GM18951 (cell line): Measurements from ENCODE around the gene RNF214.

Source experiments
- POLR2A ChIP-seq: IDR thresholded peaks from 4 replicates; pipeline ENCODE4 v1.6.1; 2011; ENCODE audit warnings: mild to moderate bottlenecking; ENCODE audit not compliant: insufficient read length, insufficient read depth; ENCODE audit errors: extremely low read depth
- in situ Hi-C: fragments of 300-500 bp; cut with MboI; formaldehyde crosslinking; loops from one replicate; pipeline ENCODE4 v1.12.0; 2022; ENCODE audit warnings: low sequenced_read_pairs, mixed read lengths, inconsistent platforms; ENCODE audit not compliant: unreplicated experiment

Gene RNF214

GRCh38 chr11:117279711-117280376 is 47.4 kb downstream of the RNF214 start:
- TF ChIP-seq POLR2A = no peak
- in situ Hi-C loops = no loop called here

GRCh38 chr11:117281159-117281558 is 48.7 kb downstream of the RNF214 start:
- in situ Hi-C loops = no loop called here

GRCh38 chr11:117281869-117282268 is 49.4 kb downstream of the RNF214 start:
- no peak for TF ChIP-seq POLR2A
- in situ Hi-C loops = no loop called here

More at GRCh38 chr11:117281159-117281558, 48.7 kb downstream of the RNF214 start:
- no peak for TF ChIP-seq POLR2A

- no peak for TF ChIP-seq POLR2A
Measured at GRCh38 chr11:117282956-117283355, 50.5 kb downstream of the RNF214 start.

DNA sequence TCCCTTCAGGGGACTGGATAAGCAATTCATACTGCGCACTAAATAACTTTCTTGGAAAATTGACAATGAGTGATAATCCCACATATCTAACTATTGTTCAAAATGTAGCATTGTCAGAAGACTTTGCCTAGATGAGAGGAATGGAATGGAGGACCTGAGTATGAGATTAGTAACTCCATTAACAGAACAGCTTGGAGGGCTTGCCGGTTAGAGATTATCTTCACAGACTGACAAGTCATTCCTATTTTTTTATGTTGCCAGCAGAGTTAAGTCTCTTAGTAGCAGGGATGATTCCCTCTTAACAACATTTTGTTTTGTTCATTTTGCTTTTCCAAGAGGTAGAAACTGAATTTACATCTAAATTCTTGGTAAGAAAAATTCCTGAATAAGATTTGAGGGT is 51.6 kb downstream of the RNF214 start:
- TF ChIP-seq POLR2A = no peak
- in situ Hi-C loops = no loop called here

More at GRCh38 chr11:117282956-117283355, 50.5 kb downstream of the RNF214 start:
- in situ Hi-C loops = no loop called here

GRCh38 chr11:117286588-117286987 is 54.1 kb downstream of the RNF214 start:
- no peak for TF ChIP-seq POLR2A
- in situ Hi-C loops = no loop called here

- no peak for TF ChIP-seq POLR2A
- in situ Hi-C loops = no loop called here
Measured at GRCh38 chr11:117287668-117288067, 55.2 kb downstream of the RNF214 start.

GRCh38 chr11:117289795-117290194 is 57.3 kb downstream of the RNF214 start:
- TF ChIP-seq POLR2A = no peak

DNA sequence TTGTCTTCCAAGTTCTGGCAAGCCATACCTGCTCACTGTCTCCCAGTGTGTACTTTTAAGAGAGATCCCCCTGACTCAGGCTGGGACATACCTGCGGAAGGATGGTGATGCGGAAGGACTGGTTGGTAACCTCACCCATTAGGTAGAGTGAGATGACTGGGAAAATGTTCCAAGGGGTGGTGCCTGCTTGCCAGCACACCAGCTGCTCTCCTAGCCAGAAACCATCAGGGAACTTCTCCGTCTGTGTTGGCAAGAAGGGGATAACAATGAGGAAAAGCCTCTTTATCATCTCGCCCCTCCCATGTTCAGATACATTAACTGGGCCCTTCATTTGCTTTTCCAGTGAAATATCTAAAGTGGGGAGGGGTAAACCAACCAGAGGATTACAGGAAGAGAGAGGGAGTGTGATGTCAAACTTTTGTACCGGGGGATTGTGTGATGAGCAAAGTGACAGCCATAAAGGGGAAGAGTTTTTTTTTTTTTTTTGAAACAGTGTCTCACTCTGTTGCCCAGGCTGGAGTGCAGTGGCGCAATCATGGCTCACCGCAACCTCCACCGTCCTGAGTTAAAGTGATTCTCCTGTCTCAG is 58.4 kb downstream of the RNF214 start, which contains the start of gene BACE1-AS:
Gene BACE1-AS (plus strand): TSS at position 538 of the 588 bp plus-strand sequence.
- in situ Hi-C loops = no loop called here
- TF ChIP-seq POLR2A = no peak

More at GRCh38 chr11:117289795-117290194, 57.3 kb downstream of the RNF214 start:
- in situ Hi-C loops = no loop called here

- in situ Hi-C loops = no loop called here
- no peak for TF ChIP-seq POLR2A
Measured at GRCh38 chr11:117292616-117293015, 60.1 kb downstream of the RNF214 start.

GRCh38 chr11:117295438-117296137 is 63.1 kb downstream of the RNF214 start:
- TF ChIP-seq POLR2A = no peak
- in situ Hi-C loops = no loop called here

- in situ Hi-C loops = no loop called here
- TF ChIP-seq POLR2A = no peak
Measured at GRCh38 chr11:117296881-117297280, 64.4 kb downstream of the RNF214 start.

GRCh38 chr11:117298195-117298594 is 65.7 kb downstream of the RNF214 start:
- in situ Hi-C loops = no loop called here
- no peak for TF ChIP-seq POLR2A
